ENCODE data around the gene TRIM5.

TRIM5 gene

DNA sequence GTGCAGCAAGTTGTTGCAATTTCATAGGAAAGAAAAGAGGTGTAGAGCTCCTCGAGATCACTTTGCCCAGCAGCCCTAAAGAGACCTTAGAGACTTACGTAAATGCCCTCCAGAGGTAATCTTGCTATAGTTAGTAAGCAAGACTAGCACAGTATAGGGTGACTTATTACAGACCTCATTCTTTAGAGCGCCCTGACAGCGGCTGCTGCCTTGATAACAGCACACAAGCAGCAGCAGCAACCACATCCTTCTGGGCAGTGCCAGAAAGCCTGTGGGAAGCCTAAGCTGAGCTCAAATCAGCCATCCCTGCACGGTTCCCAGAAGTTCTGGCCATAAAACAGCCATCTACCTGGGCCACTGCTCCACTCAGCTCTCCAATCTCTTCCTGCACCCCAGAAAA, 28.8 kb upstream of the TRIM5 start:
- peak; percentile 50; the same call in 2 of the 3 replicates for ATAC-seq
- no peak for TF ChIP-seq SNAI2 (CRISPR knock-in tag; IDR thresholded peaks at IDR 0.05)
- no peak for TF ChIP-seq ZFP3 (CRISPR knock-in tag; IDR thresholded peaks at IDR 0.05)
- no peak for TF ChIP-seq ZNF70 (CRISPR knock-in tag; IDR thresholded peaks at IDR 0.05)
- no peak for TF ChIP-seq OSR1 (CRISPR knock-in tag; IDR thresholded peaks at IDR 0.05)
- no peak for TF ChIP-seq ZNF8 (CRISPR knock-in tag; IDR thresholded peaks at IDR 0.05)
- TF ChIP-seq ZFP30 (CRISPR knock-in tag; IDR thresholded peaks at IDR 0.05) = no peak
- no peak for TF ChIP-seq PPARA (CRISPR knock-in tag; IDR thresholded peaks at IDR 0.05; ENCODE audit: borderline replicate concordance)
- no peak for TF ChIP-seq ZNF565 (CRISPR knock-in tag; conservative IDR thresholded peaks at IDR 0.05; ENCODE audit: low read depth)
- TF ChIP-seq, protein P1, sequence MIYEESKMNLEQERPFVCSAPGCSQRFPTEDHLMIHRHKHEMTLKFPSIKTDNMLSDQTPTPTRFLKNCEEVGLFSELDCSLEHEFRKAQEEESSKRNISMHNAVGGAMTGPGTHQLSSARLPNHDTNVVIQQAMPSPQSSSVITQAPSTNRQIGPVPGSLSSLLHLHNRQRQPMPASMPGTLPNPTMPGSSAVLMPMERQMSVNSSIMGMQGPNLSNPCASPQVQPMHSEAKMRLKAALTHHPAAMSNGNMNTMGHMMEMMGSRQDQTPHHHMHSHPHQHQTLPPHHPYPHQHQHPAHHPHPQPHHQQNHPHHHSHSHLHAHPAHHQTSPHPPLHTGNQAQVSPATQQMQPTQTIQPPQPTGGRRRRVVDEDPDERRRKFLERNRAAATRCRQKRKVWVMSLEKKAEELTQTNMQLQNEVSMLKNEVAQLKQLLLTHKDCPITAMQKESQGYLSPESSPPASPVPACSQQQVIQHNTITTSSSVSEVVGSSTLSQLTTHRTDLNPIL (CRISPR knock-in tag; IDR thresholded peaks at IDR 0.05; ENCODE audit: low read depth) = no peak

DNA sequence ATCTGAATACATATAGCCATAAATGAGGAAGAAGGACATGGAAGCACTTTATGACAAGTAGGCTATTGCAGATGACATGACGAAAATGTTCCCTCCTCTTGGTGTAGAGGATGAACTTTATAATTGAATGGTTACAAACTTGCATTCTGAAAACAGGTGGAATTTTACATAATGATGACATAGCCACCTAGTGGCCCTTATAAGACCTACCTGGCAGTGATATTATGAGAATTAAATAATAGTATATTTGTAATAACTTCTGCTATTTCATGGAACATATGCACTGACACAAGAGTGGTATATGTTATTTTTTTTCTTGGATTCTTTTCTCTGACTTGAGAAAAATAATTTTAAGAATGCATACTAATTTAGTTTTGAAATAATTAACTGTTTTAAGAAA, 27.6 kb upstream of the TRIM5 start:
- ATAC-seq = peak; percentile 71; the same call in 2 of the 3 replicates
- TF ChIP-seq, protein P1 (CRISPR knock-in tag; IDR thresholded peaks at IDR 0.05; ENCODE audit: low read depth) = no peak
- TF ChIP-seq ZFP3 (CRISPR knock-in tag; IDR thresholded peaks at IDR 0.05) (no peak), RARB (CRISPR knock-in tag; IDR thresholded peaks at IDR 0.05) (no peak), ZFP30 (CRISPR knock-in tag; IDR thresholded peaks at IDR 0.05) (no peak), ESRRG (CRISPR knock-in tag; IDR thresholded peaks at IDR 0.05) (no peak), OSR1 (CRISPR knock-in tag; IDR thresholded peaks at IDR 0.05) (no peak), SNAI2 (CRISPR knock-in tag; IDR thresholded peaks at IDR 0.05) (no peak), ZC3H10 (CRISPR knock-in tag; IDR thresholded peaks at IDR 0.05) (no peak), CSDC2 (CRISPR knock-in tag; IDR thresholded peaks at IDR 0.05) (no peak), ISL1 (CRISPR knock-in tag; IDR thresholded peaks at IDR 0.05) (no peak), ZNF565 (CRISPR knock-in tag; conservative IDR thresholded peaks at IDR 0.05; ENCODE audit: low read depth) (no peak)
- TF ChIP-seq, protein P2, sequence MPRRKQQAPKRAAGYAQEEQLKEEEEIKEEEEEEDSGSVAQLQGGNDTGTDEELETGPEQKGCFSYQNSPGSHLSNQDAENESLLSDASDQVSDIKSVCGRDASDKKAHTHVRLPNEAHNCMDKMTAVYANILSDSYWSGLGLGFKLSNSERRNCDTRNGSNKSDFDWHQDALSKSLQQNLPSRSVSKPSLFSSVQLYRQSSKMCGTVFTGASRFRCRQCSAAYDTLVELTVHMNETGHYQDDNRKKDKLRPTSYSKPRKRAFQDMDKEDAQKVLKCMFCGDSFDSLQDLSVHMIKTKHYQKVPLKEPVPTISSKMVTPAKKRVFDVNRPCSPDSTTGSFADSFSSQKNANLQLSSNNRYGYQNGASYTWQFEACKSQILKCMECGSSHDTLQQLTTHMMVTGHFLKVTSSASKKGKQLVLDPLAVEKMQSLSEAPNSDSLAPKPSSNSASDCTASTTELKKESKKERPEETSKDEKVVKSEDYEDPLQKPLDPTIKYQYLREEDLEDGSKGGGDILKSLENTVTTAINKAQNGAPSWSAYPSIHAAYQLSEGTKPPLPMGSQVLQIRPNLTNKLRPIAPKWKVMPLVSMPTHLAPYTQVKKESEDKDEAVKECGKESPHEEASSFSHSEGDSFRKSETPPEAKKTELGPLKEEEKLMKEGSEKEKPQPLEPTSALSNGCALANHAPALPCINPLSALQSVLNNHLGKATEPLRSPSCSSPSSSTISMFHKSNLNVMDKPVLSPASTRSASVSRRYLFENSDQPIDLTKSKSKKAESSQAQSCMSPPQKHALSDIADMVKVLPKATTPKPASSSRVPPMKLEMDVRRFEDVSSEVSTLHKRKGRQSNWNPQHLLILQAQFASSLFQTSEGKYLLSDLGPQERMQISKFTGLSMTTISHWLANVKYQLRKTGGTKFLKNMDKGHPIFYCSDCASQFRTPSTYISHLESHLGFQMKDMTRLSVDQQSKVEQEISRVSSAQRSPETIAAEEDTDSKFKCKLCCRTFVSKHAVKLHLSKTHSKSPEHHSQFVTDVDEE (CRISPR knock-in tag; IDR thresholded peaks at IDR 0.05) = no peak
- TF ChIP-seq, protein P3, sequence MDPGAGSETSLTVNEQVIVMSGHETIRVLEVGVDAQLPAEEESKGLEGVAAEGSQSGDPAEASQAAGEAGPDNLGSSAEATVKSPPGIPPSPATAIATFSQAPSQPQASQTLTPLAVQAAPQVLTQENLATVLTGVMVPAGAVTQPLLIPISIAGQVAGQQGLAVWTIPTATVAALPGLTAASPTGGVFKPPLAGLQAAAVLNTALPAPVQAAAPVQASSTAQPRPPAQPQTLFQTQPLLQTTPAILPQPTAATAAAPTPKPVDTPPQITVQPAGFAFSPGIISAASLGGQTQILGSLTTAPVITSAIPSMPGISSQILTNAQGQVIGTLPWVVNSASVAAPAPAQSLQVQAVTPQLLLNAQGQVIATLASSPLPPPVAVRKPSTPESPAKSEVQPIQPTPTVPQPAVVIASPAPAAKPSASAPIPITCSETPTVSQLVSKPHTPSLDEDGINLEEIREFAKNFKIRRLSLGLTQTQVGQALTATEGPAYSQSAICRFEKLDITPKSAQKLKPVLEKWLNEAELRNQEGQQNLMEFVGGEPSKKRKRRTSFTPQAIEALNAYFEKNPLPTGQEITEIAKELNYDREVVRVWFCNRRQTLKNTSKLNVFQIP (CRISPR knock-in tag; IDR thresholded peaks at IDR 0.05; ENCODE audit: borderline replicate concordance, low read depth) = no peak
- TF ChIP-seq, protein P4, sequence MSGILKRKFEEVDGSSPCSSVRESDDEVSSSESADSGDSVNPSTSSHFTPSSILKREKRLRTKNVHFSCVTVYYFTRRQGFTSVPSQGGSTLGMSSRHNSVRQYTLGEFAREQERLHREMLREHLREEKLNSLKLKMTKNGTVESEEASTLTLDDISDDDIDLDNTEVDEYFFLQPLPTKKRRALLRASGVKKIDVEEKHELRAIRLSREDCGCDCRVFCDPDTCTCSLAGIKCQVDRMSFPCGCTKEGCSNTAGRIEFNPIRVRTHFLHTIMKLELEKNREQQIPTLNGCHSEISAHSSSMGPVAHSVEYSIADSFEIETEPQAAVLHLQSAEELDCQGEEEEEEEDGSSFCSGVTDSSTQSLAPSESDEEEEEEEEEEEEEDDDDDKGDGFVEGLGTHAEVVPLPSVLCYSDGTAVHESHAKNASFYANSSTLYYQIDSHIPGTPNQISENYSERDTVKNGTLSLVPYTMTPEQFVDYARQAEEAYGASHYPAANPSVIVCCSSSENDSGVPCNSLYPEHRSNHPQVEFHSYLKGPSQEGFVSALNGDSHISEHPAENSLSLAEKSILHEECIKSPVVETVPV (CRISPR knock-in tag; IDR thresholded peaks at IDR 0.05) = no peak

DNA sequence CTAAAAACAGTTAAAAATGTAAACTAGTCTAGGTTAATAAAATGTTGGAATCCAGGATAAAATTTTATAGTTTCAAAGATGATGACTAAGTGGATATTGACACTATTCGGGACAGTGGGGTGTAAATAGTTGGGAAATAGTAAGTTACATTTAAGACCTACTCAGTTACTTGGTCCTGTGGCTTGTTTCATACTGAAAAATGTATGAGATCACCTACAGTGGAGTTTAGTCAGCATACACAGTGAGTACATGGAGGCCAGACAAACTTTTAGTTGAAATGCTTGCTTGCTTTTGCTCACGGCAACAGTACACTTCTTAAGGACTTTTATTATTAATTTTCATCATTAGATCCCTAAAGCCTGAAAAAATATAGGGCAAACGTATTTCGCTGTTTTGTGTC, 20.8 kb upstream of the TRIM5 start:
- TF ChIP-seq TCF4 (CRISPR knock-in tag; IDR thresholded peaks at IDR 0.05; ENCODE audit: borderline replicate concordance) = no peak
- TF ChIP-seq, protein P3 (CRISPR knock-in tag; IDR thresholded peaks at IDR 0.05; ENCODE audit: borderline replicate concordance, low read depth) = no peak
- no peak for TF ChIP-seq ISL1 (CRISPR knock-in tag; IDR thresholded peaks at IDR 0.05)
- ATAC-seq = no peak
